Fibroblast of villous mesenchyme (primary cell): ENCODE measurements around the gene ZDHHC8. TPM values are rescaled to one million over a fixed set of nuclear protein-coding genes. Genes with fewer than 3 reads are reported as not detected.

Experiments used
- DNase-seq: peaks from one replicate; pipeline ENCODE4 v3.0.0-alpha.2; 2010; ENCODE audit warnings: low read depth
- H3K4me3 ChIP-seq: 2 replicates; pipeline ENCODE4 v1.5.1; 2011; ENCODE audit warnings: low read depth, mild to moderate bottlenecking, low read length
- total RNA-seq: library from RNA; depleted of rRNA; stranded (reverse); fragments of >200 nt; gene quantifications from 2 replicates; pipeline ENCODE4 v1.2.3, GENCODE V29; 2012
- TF ChIP-seq, protein P1 (sequence below): IDR thresholded peaks from 2 replicates; pipeline ENCODE4 v1.5.1; 2012; ENCODE audit warnings: low read depth, mild to moderate bottlenecking, low read length; ENCODE audit not compliant: insufficient read depth

ZDHHC8 gene
- total RNA-seq, 1 donor = 10.8 TPM

GRCh38 chr22:20137113-20137512, 5.5 kb downstream of the ZDHHC8 start:
- TF ChIP-seq, protein P1, sequence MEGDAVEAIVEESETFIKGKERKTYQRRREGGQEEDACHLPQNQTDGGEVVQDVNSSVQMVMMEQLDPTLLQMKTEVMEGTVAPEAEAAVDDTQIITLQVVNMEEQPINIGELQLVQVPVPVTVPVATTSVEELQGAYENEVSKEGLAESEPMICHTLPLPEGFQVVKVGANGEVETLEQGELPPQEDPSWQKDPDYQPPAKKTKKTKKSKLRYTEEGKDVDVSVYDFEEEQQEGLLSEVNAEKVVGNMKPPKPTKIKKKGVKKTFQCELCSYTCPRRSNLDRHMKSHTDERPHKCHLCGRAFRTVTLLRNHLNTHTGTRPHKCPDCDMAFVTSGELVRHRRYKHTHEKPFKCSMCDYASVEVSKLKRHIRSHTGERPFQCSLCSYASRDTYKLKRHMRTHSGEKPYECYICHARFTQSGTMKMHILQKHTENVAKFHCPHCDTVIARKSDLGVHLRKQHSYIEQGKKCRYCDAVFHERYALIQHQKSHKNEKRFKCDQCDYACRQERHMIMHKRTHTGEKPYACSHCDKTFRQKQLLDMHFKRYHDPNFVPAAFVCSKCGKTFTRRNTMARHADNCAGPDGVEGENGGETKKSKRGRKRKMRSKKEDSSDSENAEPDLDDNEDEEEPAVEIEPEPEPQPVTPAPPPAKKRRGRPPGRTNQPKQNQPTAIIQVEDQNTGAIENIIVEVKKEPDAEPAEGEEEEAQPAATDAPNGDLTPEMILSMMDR = no peak
- no peak overlapping the region for H3K4me3 ChIP-seq
- no peak for DNase-seq

DNA sequence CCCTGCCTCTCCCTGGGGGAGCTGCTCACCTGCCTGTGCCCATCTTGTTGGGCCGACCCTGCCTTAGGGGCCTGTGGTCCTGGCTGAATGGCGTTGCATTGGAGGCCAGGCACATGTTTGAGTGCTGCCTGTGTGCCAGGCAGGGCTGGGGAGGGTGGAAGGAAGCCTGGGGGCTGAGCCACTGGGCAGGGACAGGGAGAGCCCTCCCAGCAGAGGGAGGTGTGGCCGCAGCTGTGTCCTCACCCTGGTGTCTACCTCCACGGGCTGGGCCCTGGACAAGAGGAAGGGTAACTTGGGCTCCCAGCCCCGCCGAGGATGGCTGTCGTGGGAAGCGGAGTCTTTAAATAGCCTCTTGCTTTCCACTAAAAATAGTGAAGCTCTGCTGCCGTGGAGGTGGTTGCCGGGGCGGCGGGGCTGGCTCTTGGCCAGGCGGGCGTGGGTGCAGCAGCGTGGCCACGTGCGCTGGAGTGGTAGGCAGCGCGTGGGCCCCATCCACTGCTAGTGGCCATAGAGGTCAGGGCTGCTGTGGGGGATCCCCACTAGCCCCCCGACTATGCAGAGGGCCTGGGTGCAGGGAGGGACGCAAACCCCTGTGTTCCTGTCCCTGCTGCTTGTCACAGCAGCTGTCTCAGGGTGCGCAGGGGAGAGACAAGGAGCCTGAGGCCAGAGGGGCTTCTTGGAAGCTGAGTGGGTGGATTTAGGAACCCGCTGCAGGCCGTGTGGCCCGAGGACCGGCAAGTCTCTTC, 6.2 kb downstream of the ZDHHC8 start:
- TF ChIP-seq, protein P1 = no peak
- no peak overlapping the region for H3K4me3 ChIP-seq
- DNase-seq = no peak

DNA sequence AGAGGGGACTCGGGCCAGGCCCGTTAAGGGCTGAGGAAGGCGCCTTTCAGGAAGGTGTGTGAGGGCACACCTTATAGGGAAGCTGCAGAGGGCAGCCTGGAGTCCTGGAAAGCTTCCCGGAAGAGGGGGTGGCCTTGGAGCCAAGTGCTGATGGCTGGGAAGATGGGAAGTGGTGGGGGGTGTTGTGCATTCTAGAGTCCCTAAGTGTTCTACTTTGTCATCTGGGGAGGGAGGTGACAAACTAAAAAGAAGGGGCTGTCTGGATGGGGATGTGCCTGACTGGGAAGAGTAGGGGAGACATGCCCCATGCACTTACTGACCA, 6.8 kb downstream of the ZDHHC8 start:
- no peak overlapping the region for H3K4me3 ChIP-seq
- TF ChIP-seq, protein P1 = no peak
- no peak for DNase-seq

DNA sequence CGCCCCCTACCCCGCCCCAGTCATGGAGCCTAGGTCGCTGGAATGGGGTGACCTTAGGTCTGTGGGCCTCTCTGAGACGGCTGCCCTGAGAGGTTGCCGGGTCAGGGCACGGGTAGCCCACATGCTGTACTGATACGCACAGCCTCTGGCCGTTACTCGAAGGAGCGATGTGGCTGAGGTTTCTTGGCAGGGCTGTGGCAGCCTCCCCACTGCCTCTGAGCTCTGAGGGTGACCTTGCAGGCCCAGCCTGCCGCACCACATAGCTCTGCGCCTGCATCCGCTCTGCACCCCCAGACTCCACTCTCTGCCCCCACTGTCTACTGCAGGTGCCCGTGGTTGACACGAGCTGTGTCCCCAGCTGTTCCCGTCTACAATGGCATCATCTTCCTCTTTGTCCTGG, 7.3 kb downstream of the ZDHHC8 start:
- no peak overlapping the region for H3K4me3 ChIP-seq
- TF ChIP-seq, protein P1 = no peak
- DNase-seq = no peak

- H3K4me3 ChIP-seq = no peak overlapping the region
- TF ChIP-seq, protein P1 = no peak
Measured at GRCh38 chr22:20139391-20140106, 7.9 kb downstream of the ZDHHC8 start.

GRCh38 chr22:20140107-20140445, 8.5 kb downstream of the ZDHHC8 start:
- TF ChIP-seq, protein P1 = no peak
- no peak overlapping the region for H3K4me3 ChIP-seq
- DNase-seq = no peak

More at GRCh38 chr22:20139391-20140106, 7.9 kb downstream of the ZDHHC8 start:
- DNase-seq = no peak
